ENCODE measurements around the gene SIGLEC5.

DNA sequence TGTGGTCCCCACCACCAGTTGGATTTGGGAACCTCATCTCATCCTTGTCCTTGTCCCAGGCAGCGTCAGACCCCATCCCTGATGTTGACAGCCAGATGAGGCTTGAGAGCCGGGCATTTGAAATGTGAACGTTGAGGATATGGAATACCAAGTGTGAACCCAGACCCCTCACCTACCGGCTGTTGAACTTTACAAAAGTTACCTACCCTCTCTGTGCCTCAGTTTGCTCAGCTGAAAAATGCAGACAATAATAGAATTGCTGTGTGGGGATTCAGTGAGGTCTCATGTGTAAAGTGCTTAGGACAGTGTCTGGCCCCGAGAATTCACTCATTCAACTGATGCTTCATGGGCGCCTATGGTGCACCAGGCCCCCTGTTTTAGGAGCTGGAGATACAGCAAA is 17.1 kb upstream of the SIGLEC5 start:
- no peak for TF ChIP-seq POLR2A (IDR thresholded peaks at IDR 0.05)
- TF ChIP-seq, protein P1, sequence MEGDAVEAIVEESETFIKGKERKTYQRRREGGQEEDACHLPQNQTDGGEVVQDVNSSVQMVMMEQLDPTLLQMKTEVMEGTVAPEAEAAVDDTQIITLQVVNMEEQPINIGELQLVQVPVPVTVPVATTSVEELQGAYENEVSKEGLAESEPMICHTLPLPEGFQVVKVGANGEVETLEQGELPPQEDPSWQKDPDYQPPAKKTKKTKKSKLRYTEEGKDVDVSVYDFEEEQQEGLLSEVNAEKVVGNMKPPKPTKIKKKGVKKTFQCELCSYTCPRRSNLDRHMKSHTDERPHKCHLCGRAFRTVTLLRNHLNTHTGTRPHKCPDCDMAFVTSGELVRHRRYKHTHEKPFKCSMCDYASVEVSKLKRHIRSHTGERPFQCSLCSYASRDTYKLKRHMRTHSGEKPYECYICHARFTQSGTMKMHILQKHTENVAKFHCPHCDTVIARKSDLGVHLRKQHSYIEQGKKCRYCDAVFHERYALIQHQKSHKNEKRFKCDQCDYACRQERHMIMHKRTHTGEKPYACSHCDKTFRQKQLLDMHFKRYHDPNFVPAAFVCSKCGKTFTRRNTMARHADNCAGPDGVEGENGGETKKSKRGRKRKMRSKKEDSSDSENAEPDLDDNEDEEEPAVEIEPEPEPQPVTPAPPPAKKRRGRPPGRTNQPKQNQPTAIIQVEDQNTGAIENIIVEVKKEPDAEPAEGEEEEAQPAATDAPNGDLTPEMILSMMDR (IDR thresholded peaks at IDR 0.05): no peak
